GM12878 (cell line): ENCODE results near the gene LRRC10B. TPM values are rescaled to one million over a fixed set of nuclear protein-coding genes. Genes with fewer than 3 reads are reported as not detected.

Experiments
- ATAC-seq: fragments of 200-7000 bp; cut with Tn5 transposase; 3 replicates; pipeline ENCODE4 v1.9.1; 2020; ENCODE audit warnings: mild to moderate bottlenecking, moderate library complexity
- BruUV-seq: library from RNA; stranded (reverse); fragments of 400-500 nt; replicated peaks from 2 replicates; lab custom pipeline; 2021; lab: Mats Ljungman, UMichigan
- CTCF ChIA-PET: fragments of 300-600 bp; sonication (Branson Sonifier 250); formaldehyde crosslinking; extraction: SDS; loops from one replicate; lab custom pipeline; 2021; ENCODE audit warnings: inconsistent platforms; lab: Yijun Ruan, JAX
- POLR2A ChIA-PET: fragments of 350-600 bp; formaldehyde crosslinking; extraction: SDS; loops from one replicate; lab custom pipeline; 2021; ENCODE audit warnings: inconsistent platforms; lab: Charles Lee
- RAD21 ChIA-PET: fragments of 300-600 bp; sonication (Branson Sonifier 250); formaldehyde crosslinking; loops from one replicate; lab custom pipeline; 2023; ENCODE audit warnings: antibody characterized with exemption; ENCODE audit not compliant: unreplicated experiment; lab: Charles Lee
- SMC1A ChIA-PET: fragments of 300-600 bp; sonication (Branson Sonifier 250); formaldehyde crosslinking; loops from one replicate; lab custom pipeline; 2023; ENCODE audit not compliant: unreplicated experiment, uncharacterized antibody; lab: Charles Lee
- DNase-seq: peaks from one replicate; pipeline ENCODE4 v3.0.0-alpha.2; 2011; ENCODE audit warnings: low read depth, low spot score
- FAIRE-seq: peaks from 3 replicates; lab custom pipeline; 2011; peaks lifted over from hg19 to GRCh38; lab: Jason Lieb, UNC
- H2AFZ ChIP-seq: 2 replicates; pipeline ENCODE4 v1.6.0; 2011; ENCODE audit warnings: low read depth, low read length, control low read depth; ENCODE audit not compliant: control insufficient read depth
- H3K27ac ChIP-seq: 2 replicates; pipeline ENCODE4 v1.5.1; 2011; ENCODE audit warnings: control low read depth; ENCODE audit not compliant: control insufficient read depth, insufficient read depth
- H3K27me3 ChIP-seq, 2 experiments: replicated peaks in 1 of 2; 2 replicates each; pipeline versions ENCODE4 v1.6.0 to v1.6.1; 2011; ENCODE audit warnings: low read length in 1 of 2; ENCODE audit not compliant: control insufficient read depth in 2 of 2, insufficient read depth in 2 of 2
- H3K36me3 ChIP-seq, 2 experiments: 2 replicates each; pipeline ENCODE4 v1.5.1; 2011; ENCODE audit warnings: low read length in 1 of 2; ENCODE audit not compliant: control insufficient read depth in 2 of 2, insufficient read depth in 2 of 2
- H3K4me1 ChIP-seq: 2 replicates; pipeline ENCODE4 v1.6.1; 2011; ENCODE audit warnings: mild to moderate bottlenecking, low read length, moderate library complexity, mixed read lengths; ENCODE audit not compliant: control insufficient read depth, insufficient read depth
- H3K4me2 ChIP-seq: 2 replicates; pipeline ENCODE4 v1.6.0; 2011; ENCODE audit warnings: control low read depth; ENCODE audit not compliant: control insufficient read depth, insufficient read depth
- H3K4me3 ChIP-seq: fragments of 200-600 bp; sonication (generic); 2 replicates; pipeline ENCODE4 v1.5.1; 2016
- H3K79me2 ChIP-seq: 2 replicates; pipeline ENCODE4 v1.6.0; 2011; ENCODE audit warnings: low read length; ENCODE audit not compliant: control insufficient read depth, insufficient read depth
- H3K9ac ChIP-seq: 2 replicates; pipeline ENCODE4 v1.8.0; 2011; ENCODE audit warnings: low read length, control low read depth, mixed read lengths; ENCODE audit not compliant: control insufficient read depth, insufficient read depth
- H3K9me3 ChIP-seq: replicated peaks from 3 replicates; pipeline ENCODE4 v1.5.1; 2011; ENCODE audit warnings: mild to moderate bottlenecking, low read length; ENCODE audit not compliant: control insufficient read depth, insufficient read depth
- H4K20me1 ChIP-seq: 2 replicates; pipeline ENCODE4 v1.6.0; 2011; ENCODE audit not compliant: control insufficient read depth, insufficient read depth
- BCL11A ChIP-seq: IDR thresholded peaks from 2 replicates; pipeline ENCODE4 v1.6.1; 2011; ENCODE audit warnings: low read depth, low read length
- BCL3 ChIP-seq: IDR thresholded peaks from 2 replicates; pipeline ENCODE4 v1.6.1; 2011; ENCODE audit warnings: borderline replicate concordance, low read depth, mild to moderate bottlenecking, moderate library complexity, low read length; ENCODE audit not compliant: insufficient read depth, poor library complexity, severe bottlenecking
- CBX3 ChIP-seq: fragments of 200-600 bp; sonication (generic); IDR thresholded peaks from 2 replicates; pipeline ENCODE4 v1.6.1; 2016; ENCODE audit warnings: low read depth, borderline replicate concordance
- HDAC2 ChIP-seq: fragments of 200-600 bp; sonication (generic); IDR thresholded peaks from 2 replicates; pipeline ENCODE4 v1.6.1; 2017
- IKZF1 ChIP-seq: fragments of 450-650 bp; conservative IDR thresholded peaks from 2 replicates; pipeline ENCODE4 v1.6.1; 2017; ENCODE audit warnings: antibody characterized with exemption, mild to moderate bottlenecking
- MLLT1 ChIP-seq: fragments of 450-650 bp; IDR thresholded peaks from 2 replicates; pipeline ENCODE4 v1.6.1; 2016; ENCODE audit warnings: mild to moderate bottlenecking
- MTA3 ChIP-seq: IDR thresholded peaks from 2 replicates; pipeline ENCODE4 v1.6.1; 2012; ENCODE audit warnings: low read length, inconsistent platforms, borderline replicate concordance
- NFIC ChIP-seq: IDR thresholded peaks from 2 replicates; pipeline ENCODE4 v1.6.1; 2012; ENCODE audit warnings: low read depth, mild to moderate bottlenecking, inconsistent platforms, low read length, moderate library complexity
- NRF1 ChIP-seq: conservative IDR thresholded peaks from 2 replicates; pipeline ENCODE4 v1.6.1; 2011; ENCODE audit warnings: mild to moderate bottlenecking, low read depth, low read length, improper control_type of control experiment
- PBX3 ChIP-seq: IDR thresholded peaks from 2 replicates; pipeline ENCODE4 v1.6.1; 2011; ENCODE audit warnings: mild to moderate bottlenecking, low read depth, low read length, moderate library complexity; ENCODE audit not compliant: insufficient replicate concordance
- POLR2A ChIP-seq: IDR thresholded peaks from 2 replicates; pipeline ENCODE4 v1.6.1; 2011; ENCODE audit warnings: low read depth, mild to moderate bottlenecking, low read length
- POLR2AphosphoS2 ChIP-seq: IDR thresholded peaks from 2 replicates; pipeline ENCODE4 v1.6.1; 2011; ENCODE audit warnings: low read depth, mild to moderate bottlenecking, low read length, improper control_type of control experiment, moderate library complexity
- RBBP5 ChIP-seq: fragments of 200-600 bp; sonication (generic); conservative IDR thresholded peaks from 2 replicates; pipeline ENCODE4 v1.6.1; 2016
- RELA ChIP-seq: fragments of 450-650 bp; IDR thresholded peaks from 2 replicates; pipeline ENCODE4 v1.8.0; 2014; ENCODE audit warnings: borderline replicate concordance; ENCODE audit not compliant: partially characterized antibody
- ZSCAN29 ChIP-seq: fragments of 450-650 bp; IDR thresholded peaks from 2 replicates; pipeline ENCODE4 v1.6.1; 2017; ENCODE audit warnings: mild to moderate bottlenecking, moderate library complexity
- WGBS: methylation state at CpG from one replicate; pipeline ENCODE4 v1.1.6; 2016; ENCODE audit warnings: low lambda C conversion rate; ENCODE audit not compliant: insufficient replicate concordance, insufficient coverage; ENCODE audit errors: missing lambda C conversion rate; 5-methylcytosine and 5-hydroxymethylcytosine counted together
- in situ Hi-C: fragments of 300-500 bp; cut with MboI; formaldehyde crosslinking; loops from 9 replicates; pipeline ENCODE4 v1.14.3; 2018; ENCODE audit warnings: mixed read lengths
- intact Hi-C: fragments of 100-400 bp; cut with micrococcal nuclease; formaldehyde crosslinking; loops from one replicate; pipeline ENCODE4 v1.14.2; 2022; ENCODE audit not compliant: unreplicated experiment
- polyA plus RNA-seq, 11 experiments: library from polyadenylated mRNA; depleted of rRNA in 4 of 11; unstranded in 6 of 11; stranded (reverse) in 5 of 11; fragments of >200 nt; fragmentation: Nextera tagmentation in 4 of 11; fragmentation: Illumina TruSeq in 1 of 11; extraction: Ambion mirVana in 4 of 11; extraction: Trizol in 1 of 11; gene quantifications; 1 replicate in 1 of 11; 2 replicates in 10 of 11; pipeline versions ENCODE4 v1.2.1 to v1.2.3, GENCODE V29; 2011 to 2016; ENCODE audit warnings: inconsistent platforms in 2 of 11, missing spikeins in 2 of 11, low read depth in 1 of 11
- total RNA-seq, 4 experiments: library from RNA; depleted of rRNA in 3 of 4; stranded (reverse); fragments of >200 nt in 3 of 4; fragmentation: Illumina TruSeq in 1 of 4; extraction: Trizol in 1 of 4; gene quantifications; 2 replicates each; pipeline versions ENCODE4 v1.2.1 to v1.2.3, GENCODE V29; 2013 to 2021

The LRRC10B gene
- total and polyA plus RNA-seq, 10 of the 15 experiments (the other 5 are each of a cell fraction or from before 2014, with no cell fraction given) = not detected

- no peaks in the 10 kb centered on the region for H3K4me1 ChIP-seq
- no peak for FAIRE-seq
- BruUV-seq = no TSS peak
Observed at GRCh38 chr11:61496602-61497400, 11.7 kb upstream of the LRRC10B start.

More at GRCh38 chr11:61496602-61497400, 11.7 kb upstream of the LRRC10B start:
- SMC1A ChIA-PET = no interaction called here
- ATAC-seq = no peak
- in situ Hi-C loops (no loop called here), intact Hi-C loops (no loop called here)
- Histone ChIP-seq H3K9ac (no peak overlapping the region), H3K4me3 (no peak overlapping the region), H3K27ac (no peak overlapping the region), H2AFZ (no peak overlapping the region), H4K20me1 (no peaks in the 10 kb centered on the region), H3K79me2 (no peaks in the 10 kb centered on the region), H3K36me3 (no peaks in the 10 kb centered on the region), H3K4me2 (no peak overlapping the region), H3K9me3 (no peaks in the 10 kb centered on the region), H3K27me3 (no peaks in the 10 kb centered on the region)
- CTCF ChIA-PET = no interaction called here
- RAD21 ChIA-PET = no interaction called here
- POLR2A ChIA-PET = no interaction called here
- no peak for DNase-seq
- TF ChIP-seq BCL3 (peak; percentile 74), MLLT1 (no peak), CBX3 (no peak), NFIC (0 out of 2 replicates have a peak, but pooled peaks have one; percentile 11), RBBP5 (no peak), MTA3 (no peak), PBX3 (peak; percentile 0), IKZF1 (no peak), NRF1 (no peak), POLR2A (no peak), BCL11A (no peak), POLR2AphosphoS2 (no peak), RELA (no peak), ZSCAN29 (no peak), HDAC2 (no peak)
- 73% methylated on average over 15 of the region's 15 CpGs for WGBS
